GM21786 (cell line): ENCODE results near the gene ZNF529.
"Not testable (repeated sequence)": the region's sequence is repeated elsewhere in the genome, so short reads cannot be mapped to it uniquely, and the experiment has no call there.

Experiments
- ATAC-seq: cut with Tn5 transposase; IDR thresholded peaks from one replicate; pipeline ENCODE4 v1.9.1; 2021; ENCODE audit not compliant: unreplicated experiment

Gene ZNF529

DNA sequence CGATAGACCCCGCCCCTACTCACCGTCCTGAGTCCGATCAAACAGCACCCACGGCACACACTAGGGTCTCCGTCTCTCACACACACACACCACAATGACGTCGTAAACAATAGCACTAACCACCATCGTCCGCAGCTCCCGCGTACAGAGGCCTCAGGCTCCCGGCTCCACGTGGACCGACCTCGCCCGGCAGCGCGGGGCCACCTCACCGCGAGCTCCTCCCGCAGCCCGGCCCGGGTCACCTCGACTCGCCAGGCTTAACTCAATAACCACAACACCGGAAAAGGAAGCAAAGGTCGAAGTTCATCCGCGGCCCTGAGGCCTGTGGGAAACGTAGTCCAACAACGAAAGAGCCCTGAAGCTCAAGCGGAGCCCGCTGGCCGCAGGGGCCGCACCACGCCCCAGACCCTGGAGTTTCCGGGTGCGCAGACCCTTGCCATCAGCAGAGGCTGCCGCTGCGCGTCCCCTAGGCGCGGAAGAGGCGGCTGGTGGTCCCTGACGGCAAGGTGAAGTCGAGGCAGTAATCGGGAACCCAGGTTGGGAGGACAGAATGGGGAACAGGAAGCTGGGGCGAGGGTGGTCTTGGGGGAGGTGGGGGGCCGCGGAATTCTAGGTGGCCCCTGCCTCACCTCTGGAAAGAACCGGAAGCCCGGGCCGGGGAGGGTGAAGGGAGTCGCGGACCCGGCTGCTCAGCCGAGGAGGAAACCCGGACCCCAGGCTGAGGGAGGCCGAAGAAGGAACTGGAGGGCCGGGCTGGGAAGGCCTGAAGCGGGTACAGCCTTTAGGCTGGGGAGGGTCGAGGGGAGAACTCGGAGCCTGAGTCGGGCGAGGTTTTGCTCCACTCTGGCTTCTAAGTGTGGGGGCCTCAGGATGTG lies at the start of gene ZNF529:
ZNF529 (minus strand) TSS at position 273 of the 875 bp plus-strand sequence. CDS start 946 bp downstream, outside the sequence.
- ATAC-seq, result peak; percentile 90

DNA sequence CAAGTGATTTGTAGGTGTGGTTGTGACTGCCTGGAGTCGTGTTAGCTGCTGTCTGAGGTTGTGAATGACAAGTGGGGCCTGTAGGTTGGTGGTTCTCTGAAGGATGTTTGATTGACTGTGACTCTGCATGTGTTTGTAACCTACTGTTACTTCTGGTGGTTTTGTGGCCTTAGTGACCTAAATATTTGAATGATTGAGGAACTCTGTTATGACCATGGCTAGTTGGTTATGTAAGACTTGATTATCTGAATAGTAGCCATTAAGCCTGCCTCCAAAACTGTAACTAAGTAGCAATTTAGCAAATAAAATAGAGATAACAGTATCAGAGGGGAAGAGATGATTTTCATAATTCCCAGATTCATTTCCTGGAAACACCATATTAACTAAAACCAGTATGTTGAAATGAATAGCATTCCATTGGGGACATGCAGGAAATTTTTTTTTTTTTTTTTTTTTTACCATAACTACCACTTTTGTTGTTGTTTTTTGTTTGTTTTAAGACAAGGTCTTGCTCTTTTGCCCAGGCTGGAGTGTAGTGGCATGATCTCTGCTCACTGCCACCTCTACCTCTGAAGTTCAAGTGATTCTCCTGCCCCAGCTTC lies 32.9 kb upstream of the ZNF529 start:
- ATAC-seq, result peak; percentile 27

DNA sequence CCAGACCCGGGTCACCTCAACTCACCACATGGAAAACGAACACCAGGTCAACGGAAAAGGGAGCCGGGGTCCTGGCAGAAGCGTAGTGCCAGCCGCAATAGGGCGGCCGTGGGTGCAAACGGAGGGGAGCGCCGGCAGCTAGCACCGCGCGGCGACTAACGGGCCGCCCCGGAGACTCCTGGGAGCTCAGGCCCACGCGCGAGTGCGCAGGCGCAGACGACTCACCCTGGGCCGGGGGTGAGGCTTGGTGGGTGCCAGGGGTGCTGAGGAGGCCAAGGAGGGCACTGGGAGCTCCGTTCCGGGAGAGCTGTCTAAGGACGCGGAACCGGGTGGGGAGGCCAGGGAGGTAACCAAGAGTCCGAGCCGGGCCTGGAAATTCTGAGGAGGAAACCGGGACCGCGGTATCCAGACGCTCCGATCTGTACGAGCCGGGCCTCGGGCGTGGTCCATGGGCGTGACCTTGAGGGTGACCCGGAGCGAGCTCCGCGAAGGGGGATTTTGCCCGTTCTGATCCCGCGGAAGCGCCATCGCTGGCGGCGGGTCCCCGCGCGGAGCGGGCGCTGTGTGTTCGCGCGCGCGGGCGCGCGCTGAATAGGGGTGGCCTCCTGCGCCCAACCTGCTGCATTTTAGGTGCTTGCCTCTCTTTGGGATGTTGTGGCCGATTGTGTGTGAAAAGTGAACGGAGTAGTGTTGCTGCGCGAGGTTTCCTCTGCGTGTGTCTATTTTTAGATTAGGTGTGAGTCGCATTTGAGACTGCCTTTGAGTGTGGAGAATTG lies 32.2 kb upstream of the ZNF529 start, which contains the start of gene ZNF382:
ZNF382 (plus strand) TSS at position 213 of the 776 bp plus-strand sequence. CDS start 4,602 bp downstream, outside the sequence.
- ATAC-seq, result peak; percentile 55

DNA sequence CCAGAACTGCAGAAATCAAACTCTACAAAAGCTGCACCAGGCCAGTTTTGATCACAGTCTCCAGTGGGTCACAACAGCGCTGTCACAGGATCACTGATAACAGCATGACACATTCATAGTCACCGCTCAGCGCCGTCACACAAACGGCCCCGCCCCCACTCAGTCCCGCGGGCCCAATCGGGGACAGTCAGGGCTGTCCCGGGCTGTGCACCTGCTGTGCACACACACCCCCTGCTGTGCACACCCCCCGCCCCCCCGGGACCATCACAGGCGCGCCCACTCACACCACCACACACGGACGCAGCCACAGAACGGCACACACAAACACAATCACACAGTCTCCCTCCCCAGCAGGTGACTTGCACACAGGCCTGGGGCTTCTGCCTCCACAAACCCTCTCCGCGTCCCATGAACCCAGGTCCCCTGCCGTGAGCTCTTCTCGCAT lies 31.6 kb upstream of the ZNF529 start:
- peak; percentile 76 for ATAC-seq

DNA sequence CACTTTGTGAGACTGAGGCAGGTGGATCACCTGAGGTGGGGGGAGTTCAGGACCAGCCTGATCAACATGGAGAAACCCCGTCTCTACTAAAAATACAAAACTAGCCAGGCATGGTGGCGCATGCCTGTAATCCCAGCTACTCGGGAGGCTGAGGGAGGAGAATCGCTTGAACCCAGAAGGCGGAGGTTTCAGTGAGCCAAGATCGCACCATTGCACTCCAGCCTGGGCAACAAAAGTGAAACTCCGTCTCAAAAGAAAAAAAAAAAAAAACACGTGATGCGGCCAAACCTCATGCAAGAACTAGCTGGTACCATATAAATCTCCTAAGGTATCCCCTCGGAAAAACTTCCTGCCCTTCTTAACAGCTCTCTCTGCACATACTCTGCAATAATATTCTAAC lies 29.6 kb upstream of the ZNF529 start:
- not testable (repeated sequence) for ATAC-seq

DNA sequence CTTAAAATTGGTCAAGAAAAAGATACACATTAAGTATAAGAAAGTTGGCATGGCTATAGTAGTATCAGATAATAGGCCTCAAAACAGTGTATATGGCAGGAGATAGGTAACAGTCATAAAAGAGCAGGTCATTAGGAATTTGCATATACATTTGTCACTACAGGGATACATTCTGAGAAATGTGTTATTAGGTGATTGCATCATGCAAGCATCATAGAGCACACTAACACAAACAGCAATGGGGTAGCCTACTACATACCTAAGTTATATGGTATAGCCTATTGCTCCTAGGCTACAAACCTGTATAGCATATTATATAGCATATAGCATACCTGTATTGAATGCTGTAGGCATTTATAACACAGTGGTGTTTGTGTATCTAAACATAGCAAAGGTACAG lies 6.2 kb upstream of the ZNF529 start:
- no peak for ATAC-seq

DNA sequence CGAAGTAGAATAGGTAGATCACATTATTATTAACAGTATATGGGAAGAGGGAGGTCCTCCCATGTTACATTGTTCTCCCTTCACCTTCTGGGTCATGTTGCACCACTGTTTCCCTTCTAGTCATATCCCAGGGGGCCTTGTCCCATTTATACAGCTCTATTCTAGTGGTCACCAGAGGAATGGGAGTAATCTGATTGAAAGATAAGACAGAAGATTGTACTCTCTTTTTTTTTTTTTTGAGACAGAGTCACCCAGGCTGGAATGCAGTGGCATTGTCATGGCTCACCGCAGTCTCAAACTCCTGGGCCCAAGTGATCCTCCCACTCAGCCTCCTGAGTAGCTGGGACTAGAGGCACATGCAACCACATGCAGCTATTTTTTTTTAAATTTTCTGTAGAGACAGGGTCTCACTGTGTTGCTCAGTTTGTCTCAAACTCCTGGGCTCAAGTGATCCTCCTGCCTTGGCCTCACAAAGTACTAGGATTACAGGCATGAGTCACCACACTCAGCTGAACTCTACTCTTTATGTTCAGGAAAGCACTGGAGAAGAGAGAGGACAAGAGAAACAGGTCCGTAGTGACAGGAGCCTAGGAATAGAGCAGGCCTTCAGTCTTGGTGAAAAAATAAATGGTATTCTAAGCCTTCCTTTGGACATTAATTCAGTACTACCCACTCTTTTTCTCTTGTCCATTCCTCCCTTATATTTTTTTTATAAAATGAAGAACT lies 4.3 kb upstream of the ZNF529 start:
- ATAC-seq, result no peak

DNA sequence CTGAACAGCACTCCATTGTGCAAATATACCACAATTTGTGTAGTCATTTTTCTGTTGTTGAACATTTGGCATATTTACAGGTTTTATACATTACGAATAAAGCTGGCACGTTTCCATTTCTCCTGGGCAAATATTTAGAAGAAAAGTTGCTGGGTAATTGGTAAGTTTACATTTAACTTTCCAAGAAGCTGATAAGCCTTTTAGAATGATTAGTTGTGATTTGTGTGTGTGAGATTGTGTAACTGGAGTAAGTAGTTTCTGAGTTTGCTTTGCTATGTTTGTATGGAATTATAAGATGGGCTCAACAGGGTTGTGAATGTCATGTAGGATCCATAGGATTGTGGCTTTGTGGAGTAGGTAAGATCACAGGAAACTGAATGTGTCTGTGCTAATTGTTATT lies 1.6 kb upstream of the ZNF529 start:
- no peak for ATAC-seq

DNA sequence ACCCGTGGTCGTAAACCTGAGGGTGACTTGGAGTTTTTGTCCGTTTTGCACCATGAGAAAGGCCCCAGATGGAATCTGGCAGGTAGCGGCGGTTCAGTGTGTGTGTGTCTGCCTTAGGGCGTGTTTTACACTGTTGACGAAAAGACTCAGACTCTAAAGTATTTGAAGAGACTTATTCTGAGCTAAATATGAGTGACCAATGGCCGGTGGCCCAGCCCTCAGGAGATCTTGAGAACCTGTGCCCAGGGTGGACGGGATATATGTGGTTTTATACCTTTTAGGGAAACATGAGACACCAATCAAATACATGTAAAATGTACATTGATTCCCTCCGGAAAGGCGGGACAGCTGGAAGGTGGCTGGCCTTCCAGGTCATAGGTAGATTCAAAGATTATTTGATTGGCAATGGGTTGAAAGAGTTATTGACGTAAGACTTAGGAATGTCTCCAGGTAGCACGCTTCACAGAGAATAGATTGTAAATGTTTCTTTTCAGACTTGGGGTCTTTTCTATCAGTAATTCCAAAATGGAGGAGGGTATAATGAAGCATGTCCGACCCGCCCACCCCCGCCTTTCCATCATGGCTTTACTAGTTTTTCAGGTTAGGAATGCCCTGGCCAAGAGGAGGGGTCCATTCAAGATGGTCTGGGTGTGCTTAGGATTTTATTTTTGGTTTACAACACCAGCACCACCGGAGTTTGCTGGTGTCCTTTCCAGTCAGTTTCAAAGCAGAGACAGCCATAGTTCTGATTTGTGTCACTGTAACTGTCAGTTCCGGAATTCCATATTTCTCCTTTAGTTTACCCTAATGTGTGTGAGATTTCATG lies 1.0 kb upstream of the ZNF529 start:
- ATAC-seq, result no peak

DNA sequence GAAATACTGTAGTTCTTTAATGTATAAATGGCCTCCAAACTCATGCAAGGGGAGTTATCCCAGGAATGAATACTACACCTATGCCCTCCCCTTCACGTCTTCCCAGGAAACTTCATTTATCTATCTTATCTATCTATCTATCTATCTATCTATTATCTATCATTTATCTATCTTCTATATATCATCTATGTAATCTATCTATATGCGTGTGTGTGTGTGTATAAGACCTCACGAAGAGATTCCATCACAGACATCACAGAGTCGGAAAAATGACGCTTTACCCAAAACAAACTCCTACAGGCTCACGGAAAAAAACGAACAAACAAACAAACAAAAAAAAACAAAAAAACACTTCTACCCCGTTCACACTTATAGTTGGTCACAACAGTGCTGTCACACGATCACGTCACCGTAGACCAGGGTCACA lies 486 bp downstream of the ZNF529 start:
- no peak for ATAC-seq

DNA sequence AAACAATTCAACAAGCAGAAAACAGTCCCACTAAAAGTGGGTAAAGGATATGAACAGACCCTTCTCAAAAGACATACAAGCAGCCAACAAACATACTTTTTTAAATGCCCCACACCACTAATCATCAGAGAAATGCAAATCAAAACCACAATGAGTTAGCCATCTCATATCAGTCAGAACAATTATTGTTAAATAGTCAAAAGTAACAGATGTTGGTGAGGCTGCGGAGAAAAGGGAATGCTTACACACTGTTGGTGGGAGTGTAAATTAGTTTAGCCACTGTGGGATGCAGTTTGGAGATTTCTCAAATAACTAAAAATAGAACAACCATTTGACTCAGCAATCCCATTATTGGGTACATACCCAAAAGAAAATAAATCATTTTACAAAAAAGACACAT lies 8.7 kb downstream of the ZNF529 start:
- ATAC-seq, result no peak

DNA sequence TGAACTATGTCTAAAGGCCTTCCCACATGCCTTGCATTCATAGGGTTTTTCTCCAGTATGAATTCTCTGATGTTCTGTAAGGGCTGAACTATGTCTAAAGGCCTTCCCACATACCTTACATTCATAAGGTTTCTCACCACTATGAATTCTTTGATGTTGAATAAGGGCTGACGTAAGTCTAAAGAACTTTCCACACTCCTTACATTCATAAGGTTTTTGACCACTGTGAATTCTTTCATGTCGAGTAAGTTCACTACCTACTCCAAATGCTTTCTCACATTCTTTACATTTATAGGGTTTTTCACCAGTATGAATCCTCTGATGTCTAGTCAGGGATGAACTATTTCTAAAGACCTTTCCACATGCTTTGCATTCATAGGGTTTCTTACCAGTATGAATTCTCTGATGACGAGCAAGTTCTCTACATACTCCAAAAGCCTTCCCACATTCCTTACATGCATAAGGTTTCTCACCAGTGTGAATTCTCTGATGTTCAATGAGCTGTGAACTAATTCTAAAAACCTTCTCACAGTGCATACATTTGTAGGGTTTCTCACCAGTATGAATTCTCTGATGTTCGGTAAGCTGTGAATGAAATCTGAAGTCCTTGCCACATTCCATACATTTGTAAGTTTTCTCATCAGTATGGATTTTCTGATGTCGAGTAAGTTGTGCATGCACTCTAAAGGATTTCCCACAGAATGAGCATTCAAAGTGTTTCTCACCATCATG lies 25.9 kb downstream of the ZNF529 start:
- no peak for ATAC-seq

DNA sequence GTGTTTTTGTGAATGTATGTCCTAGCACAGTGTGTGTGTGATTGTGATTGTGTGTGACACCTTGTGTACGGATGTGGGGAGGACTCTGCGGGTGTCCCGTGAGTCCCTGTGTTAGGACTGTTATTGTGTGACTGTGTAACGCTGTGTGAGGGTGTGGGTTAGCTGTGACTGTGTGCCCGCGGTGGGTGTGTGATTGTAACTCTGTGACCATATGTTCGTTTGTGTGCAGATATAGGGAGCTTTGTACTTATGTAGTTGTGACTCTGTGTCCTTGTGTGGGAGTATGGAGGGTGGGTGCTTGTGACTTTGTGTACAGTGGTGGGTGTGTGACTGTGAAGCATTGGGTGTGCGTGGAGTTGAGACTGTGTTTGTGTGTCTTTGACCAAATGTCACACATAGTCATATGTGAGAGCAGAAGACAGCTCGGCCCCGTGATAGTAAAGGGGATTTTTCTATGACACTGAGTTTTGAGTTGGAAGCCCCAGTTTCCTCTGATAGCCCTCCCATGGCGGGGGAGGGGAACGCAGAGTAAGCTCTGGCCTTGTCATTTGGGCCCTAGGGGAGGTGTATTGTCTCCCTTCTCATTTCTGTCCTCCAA lies 44.1 kb downstream of the ZNF529 start:
- ATAC-seq, result peak; percentile 14

DNA sequence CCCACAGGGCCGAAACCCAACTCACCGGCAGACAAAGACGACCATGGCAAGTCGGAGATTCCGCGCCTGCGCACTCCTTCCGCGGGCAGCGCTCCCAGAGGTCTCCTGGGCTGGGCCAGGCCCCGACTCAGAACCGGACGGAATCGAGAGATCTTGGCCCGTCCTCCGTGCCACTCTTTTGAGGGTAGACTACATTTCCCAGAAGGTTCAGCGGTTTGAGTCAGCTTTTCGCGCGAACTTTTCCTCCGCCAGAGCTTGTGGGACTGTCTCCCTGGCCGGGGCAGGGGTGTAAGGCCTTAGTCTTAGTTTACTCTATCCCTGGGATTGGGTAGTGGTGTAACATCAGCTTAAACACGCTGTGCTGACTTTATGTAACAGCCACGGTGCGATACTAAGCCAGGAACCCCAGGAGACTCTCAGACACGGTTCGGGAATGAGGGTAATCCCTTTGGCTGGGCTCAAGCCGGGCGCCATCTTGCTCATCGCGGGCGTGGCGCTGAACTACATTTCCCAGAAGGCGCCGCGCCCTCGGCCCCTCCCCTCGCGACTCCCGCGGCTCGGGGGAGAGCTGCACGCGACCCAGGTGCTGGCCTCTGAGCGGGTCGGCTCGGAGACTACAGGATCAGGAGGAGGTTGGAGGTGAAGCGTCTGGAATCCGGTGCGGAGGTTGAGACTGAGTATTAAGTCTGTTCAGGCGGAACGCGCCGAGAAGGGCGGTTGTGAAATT lies 44.7 kb downstream of the ZNF529 start, which contains the start of gene ZNF260:
ZNF260 (minus strand) TSS at position 78 of the 727 bp plus-strand sequence. CDS start 13,033 bp downstream, outside the sequence.
- ATAC-seq, result peak; percentile 84

DNA sequence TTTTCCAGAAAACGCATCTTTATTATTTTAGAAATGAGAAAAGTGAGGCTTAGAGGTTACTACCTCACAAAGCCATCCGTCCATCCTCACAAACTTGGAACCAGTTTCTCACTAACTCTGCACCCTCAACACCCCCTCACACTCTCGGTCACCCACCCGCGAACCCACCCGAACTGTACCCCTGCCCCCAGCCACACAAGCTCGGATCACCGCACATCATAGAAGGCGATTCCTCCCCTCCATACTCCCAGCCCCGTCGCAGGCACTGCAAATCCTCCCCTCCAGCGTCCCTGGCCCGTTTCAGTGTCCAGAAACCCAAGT lies 45.3 kb downstream of the ZNF529 start:
- ATAC-seq, result no peak

DNA sequence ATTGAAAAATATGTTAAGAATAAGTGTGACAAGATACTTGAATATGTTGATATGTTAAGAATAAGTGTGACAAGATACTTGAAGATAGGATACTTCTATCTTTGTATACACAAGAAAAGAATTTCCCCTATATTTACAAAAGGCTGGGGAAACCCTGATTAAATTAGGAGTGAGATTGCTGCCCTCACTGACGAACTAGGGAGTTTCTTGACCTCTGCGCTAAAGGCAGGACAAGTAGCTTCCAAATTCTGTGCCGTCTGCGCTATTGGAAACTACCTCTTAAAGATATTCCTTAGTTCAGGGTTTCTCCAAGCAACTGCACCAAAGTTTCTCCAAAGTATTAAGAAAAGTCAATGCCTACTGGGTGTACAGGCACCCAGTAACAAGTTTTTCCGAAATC lies 45.8 kb downstream of the ZNF529 start:
- ATAC-seq, result no peak

DNA sequence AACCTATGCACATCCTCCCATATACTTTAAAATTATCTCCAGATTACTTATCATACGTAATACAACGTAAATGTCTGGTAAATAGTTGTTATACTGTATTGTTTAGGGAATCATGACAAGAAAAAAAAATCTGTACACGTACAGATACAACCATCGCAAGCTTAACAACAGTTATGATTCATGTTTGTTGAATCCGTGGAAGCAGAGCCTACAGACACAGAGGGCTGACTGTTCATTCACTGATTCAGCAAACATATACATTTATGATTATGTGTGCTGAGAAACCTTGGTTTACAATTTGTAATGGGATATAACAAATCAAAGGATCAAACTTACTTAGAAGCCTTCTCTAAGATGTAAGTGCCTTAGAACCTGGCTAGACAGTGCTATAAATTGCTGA lies 46.5 kb downstream of the ZNF529 start:
- ATAC-seq, result no peak

DNA sequence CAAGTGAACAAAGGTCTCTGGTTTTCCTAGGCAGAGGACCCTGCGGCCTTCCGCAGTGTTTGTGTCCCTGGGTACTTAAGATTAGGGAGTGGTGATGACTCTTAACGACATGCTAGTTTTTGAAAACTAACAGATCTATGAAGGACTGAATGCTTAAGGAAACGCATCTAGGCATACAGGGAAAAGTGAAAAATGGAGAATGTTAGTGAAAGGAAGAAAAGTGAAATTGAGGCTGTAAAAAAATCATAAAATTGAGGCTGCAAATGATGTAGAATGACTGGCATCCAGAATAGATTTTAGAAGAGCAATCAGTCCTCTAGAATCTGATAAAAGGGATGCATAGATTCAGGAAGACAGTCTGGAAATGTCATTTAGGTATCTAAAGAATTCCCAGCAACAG lies 48.5 kb downstream of the ZNF529 start:
- ATAC-seq, result no peak
